Loucy (cell line): ENCODE results near the gene ESYT3.

Source experiments
- CTCF ChIP-seq: fragments of 200-600 bp; sonication (generic); conservative IDR thresholded peaks from 2 replicates; pipeline ENCODE4 v1.5.1; 2014; ENCODE audit warnings: mild to moderate bottlenecking, antibody characterized with exemption, low read length
- EZH2phosphoT487 ChIP-seq: fragments of 200-600 bp; IDR thresholded peaks from 2 replicates; pipeline ENCODE4 v1.6.1; 2018; ENCODE audit warnings: antibody characterized with exemption, mild to moderate bottlenecking, moderate library complexity, borderline replicate concordance

GRCh38 chr3:138465925-138466324, 31.5 kb downstream of the ESYT3 start:
- TF ChIP-seq CTCF (no peak), EZH2phosphoT487 (no peak)
